Caco-2 (cell line): ENCODE results near the gene PITPNB. TPM values are rescaled to one million over a fixed set of nuclear protein-coding genes. Genes with fewer than 3 reads are reported as not detected.

Experiments used
- BruUV-seq: library from RNA; stranded (reverse); fragments of 400-500 nt; replicated peaks from 2 replicates; lab custom pipeline; 2021; lab: Mats Ljungman, UMichigan
- CTCF ChIA-PET: fragments of 300-600 bp; sonication (Branson Sonifier 250); formaldehyde crosslinking; loops from one replicate; lab custom pipeline; 2022; ENCODE audit warnings: antibody characterized with exemption; lab: Charles Lee
- POLR2A ChIA-PET: fragments of 300-600 bp; sonication (Branson Sonifier 250); formaldehyde crosslinking; loops from one replicate; lab custom pipeline; 2022; ENCODE audit warnings: antibody characterized with exemption; lab: Charles Lee
- DNase-seq, 2 experiments: peaks; one replicate each; pipeline versions ENCODE4 v3.0.0 to v3.0.0-alpha.2; 2020 to 2022
- H3K27me3 ChIP-seq: replicated peaks from 2 replicates; pipeline ENCODE4 v1.6.0; 2011; ENCODE audit warnings: low read length; ENCODE audit not compliant: control insufficient read depth, insufficient read depth
- H3K36me3 ChIP-seq: 2 replicates; pipeline ENCODE4 v1.5.1; 2011; ENCODE audit warnings: low read length; ENCODE audit not compliant: control insufficient read depth, insufficient read depth
- H3K4me1 ChIP-seq: fragments of 250-450 bp; sonication (Bioruptor Pico); 2 replicates; pipeline ENCODE4 v1.5.1; 2020; ENCODE audit warnings: mild to moderate bottlenecking
- H3K4me3 ChIP-seq: 2 replicates; pipeline ENCODE4 v1.5.1; 2011; ENCODE audit warnings: low read depth, mild to moderate bottlenecking, control low read depth, low read length
- H3K9me3 ChIP-seq: fragments of 250-450 bp; sonication (Bioruptor Pico); 2 replicates; pipeline ENCODE4 v1.5.1; 2020; ENCODE audit warnings: mild to moderate bottlenecking, moderate library complexity
- H3K27ac Mint-ChIP-seq: one replicate; pipeline ENCODE4 v1.8.0; 2022; ENCODE audit warnings: mixed read lengths; ENCODE audit not compliant: unreplicated experiment
- H3K27me3 Mint-ChIP-seq: one replicate; pipeline ENCODE4 v1.8.0; 2022; ENCODE audit warnings: mixed read lengths; ENCODE audit not compliant: insufficient read depth, unreplicated experiment
- H3K36me3 Mint-ChIP-seq: one replicate; pipeline ENCODE4 v1.8.0; 2022; ENCODE audit warnings: mild to moderate bottlenecking, mixed read lengths; ENCODE audit not compliant: insufficient read depth, unreplicated experiment
- H3K4me1 Mint-ChIP-seq: one replicate; pipeline ENCODE4 v1.8.0; 2022; ENCODE audit warnings: low read depth, mixed read lengths; ENCODE audit not compliant: unreplicated experiment
- H3K4me3 Mint-ChIP-seq: one replicate; pipeline ENCODE4 v1.8.0; 2022; ENCODE audit warnings: mild to moderate bottlenecking, moderate library complexity, mixed read lengths; ENCODE audit not compliant: unreplicated experiment
- H3K9me3 Mint-ChIP-seq: one replicate; pipeline ENCODE4 v1.8.0; 2022; ENCODE audit warnings: mixed read lengths; ENCODE audit not compliant: unreplicated experiment
- CTCF ChIP-seq, 2 experiments: fragments of 200-600 bp in 1 of 2; IDR thresholded peaks; 1 replicate in 1 of 2; 2 replicates in 1 of 2; pipeline versions ENCODE4 v1.5.1 to v1.8.0; 2011 to 2022; ENCODE audit warnings: antibody characterized with exemption in 1 of 2, control low read depth in 1 of 2, inconsistent platforms in 1 of 2, low read depth in 1 of 2, low read length in 1 of 2, mild to moderate bottlenecking in 1 of 2, moderate library complexity in 1 of 2; ENCODE audit not compliant: insufficient read depth in 1 of 2, severe bottlenecking in 1 of 2, unreplicated experiment in 1 of 2
- intact Hi-C: fragments of 100-400 bp; cut with micrococcal nuclease; formaldehyde crosslinking; loops from one replicate; pipeline ENCODE4 v1.10.0; 2022; ENCODE audit not compliant: unreplicated experiment
- total RNA-seq: library from RNA; stranded (reverse); gene quantifications from 2 replicates; pipeline ENCODE4 v1.2.3, GENCODE V29; 2022

The PITPNB gene
- total RNA-seq, 1 experiment from 2014 or later: 81.7 TPM

GRCh38 chr22:27839057-27839660, 79.9 kb downstream of the PITPNB start:
- H3K4me3 Mint-ChIP-seq: no peak overlapping the region

GRCh38 chr22:27836181-27836580, 82.9 kb downstream of the PITPNB start:
- H3K27ac Mint-ChIP-seq: peak overlapping the region; percentile 38
- POLR2A ChIA-PET: no interaction called here
- peaks cover 15% of the 10 kb centered on the region for H3K9me3 Mint-ChIP-seq
- H3K4me3 Mint-ChIP-seq: no peak overlapping the region
- TF ChIP-seq CTCF (IDR thresholded peaks at IDR 0.05; ENCODE audit: insufficient read depth in 1 of 2, low read depth in 1 of 2, low read length in 1 of 2, severe bottlenecking in 1 of 2, unreplicated experiment in 1 of 2): no peak
- peaks cover 7% of the 10 kb centered on the region for H3K4me1 Mint-ChIP-seq
- CTCF ChIA-PET: no interaction called here
- H3K4me1 ChIP-seq: peaks cover 14% of the 10 kb centered on the region; the same call in 1 of the 2 replicates
- H3K9me3 ChIP-seq: no peaks in the 10 kb centered on the region
- no peak for DNase-seq
- H3K36me3 Mint-ChIP-seq: peaks cover 18% of the 10 kb centered on the region
- no peaks in the 10 kb centered on the region for H3K36me3 ChIP-seq
- no peaks in the 10 kb centered on the region for H3K27me3 ChIP-seq
- no TSS peak for BruUV-seq
- H3K4me3 ChIP-seq: no peak overlapping the region
- intact Hi-C loops: no loop called here
- no peaks in the 10 kb centered on the region for H3K27me3 Mint-ChIP-seq

More at GRCh38 chr22:27839057-27839660, 79.9 kb downstream of the PITPNB start:
- Histone ChIP-seq H3K4me1 (peaks cover 14% of the 10 kb centered on the region; the same call in 1 of the 2 replicates), H3K4me3 (no peak overlapping the region), H3K36me3 (no peaks in the 10 kb centered on the region), H3K9me3 (no peaks in the 10 kb centered on the region), H3K27me3 (no peaks in the 10 kb centered on the region)
- Mint-ChIP-seq H3K9me3 (peaks cover 15% of the 10 kb centered on the region), H3K27me3 (no peaks in the 10 kb centered on the region), H3K36me3 (peaks cover 18% of the 10 kb centered on the region), H3K4me1 (peaks cover 7% of the 10 kb centered on the region), H3K27ac (no peak overlapping the region)
- intact Hi-C loops: no loop called here
- no peak for TF ChIP-seq CTCF (IDR thresholded peaks at IDR 0.05; ENCODE audit: insufficient read depth in 1 of 2, low read depth in 1 of 2, low read length in 1 of 2, severe bottlenecking in 1 of 2, unreplicated experiment in 1 of 2)
- no peak for DNase-seq
- ChIA-PET POLR2A (no interaction called here), CTCF (no interaction called here)
- no TSS peak for BruUV-seq

DNA sequence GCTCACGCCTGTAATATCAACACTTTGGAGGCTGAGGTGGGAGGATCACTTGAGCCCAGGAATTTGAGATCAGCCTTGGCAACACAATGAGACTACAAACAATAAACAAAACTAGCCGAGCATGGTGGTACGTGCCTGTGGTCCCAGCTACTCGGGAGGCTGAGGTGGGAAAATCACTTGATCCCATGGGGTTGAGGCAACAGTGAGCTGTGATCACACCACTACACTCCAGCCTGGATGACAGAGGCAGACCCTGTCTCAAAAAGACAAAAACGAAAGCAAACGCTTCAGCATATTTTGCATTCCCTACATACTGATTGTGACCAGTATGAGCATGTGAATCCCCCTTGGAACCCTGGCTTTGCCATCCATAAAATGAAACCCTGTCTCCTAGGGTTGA, 83.6 kb downstream of the PITPNB start:
- TF ChIP-seq CTCF (IDR thresholded peaks at IDR 0.05; ENCODE audit: insufficient read depth in 1 of 2, low read depth in 1 of 2, low read length in 1 of 2, severe bottlenecking in 1 of 2, unreplicated experiment in 1 of 2): no peak
- intact Hi-C loops: no loop called here
- ChIA-PET POLR2A (no interaction called here), CTCF (no interaction called here)
- Mint-ChIP-seq H3K27me3 (no peaks in the 10 kb centered on the region), H3K4me1 (peaks cover 7% of the 10 kb centered on the region), H3K36me3 (peaks cover 18% of the 10 kb centered on the region), H3K27ac (peak overlapping the region; percentile 38), H3K9me3 (peaks cover 15% of the 10 kb centered on the region), H3K4me3 (no peak overlapping the region)
- BruUV-seq: no TSS peak
- DNase-seq: no peak
- H3K9me3 ChIP-seq: no peaks in the 10 kb centered on the region
- H3K27me3 ChIP-seq: no peaks in the 10 kb centered on the region
- peaks cover 14% of the 10 kb centered on the region; the same call in 1 of the 2 replicates for H3K4me1 ChIP-seq
- no peak overlapping the region for H3K4me3 ChIP-seq
- no peaks in the 10 kb centered on the region for H3K36me3 ChIP-seq
